Testis (tissue), 2 donors: ENCODE measurements around the gene RUSF1.

Experiments
- CTCF ChIP-seq, 3 experiments: fragments of 450-650 bp in 2 of 3; fragments of 200-600 bp in 1 of 3; sonication (generic) in 1 of 3; IDR thresholded peaks; one replicate each; pipeline ENCODE4 v1.5.1; 2016 to 2019; ENCODE audit warnings: antibody characterized with exemption in 3 of 3, mild to moderate bottlenecking in 2 of 3, moderate library complexity in 1 of 3
- POLR2A ChIP-seq: fragments of 450-650 bp; IDR thresholded peaks from one replicate; pipeline ENCODE4 v1.6.1; 2017; ENCODE audit warnings: antibody characterized with exemption, mild to moderate bottlenecking, moderate library complexity

- TF ChIP-seq POLR2A (no peak), CTCF (IDR thresholded peaks at IDR 0.05) (no peak)
These were observed 66.2 kb downstream of the RUSF1 start for GRCh38 chr16:31441956-31442355.
